Muscle layer of colon (tissue), 2 donors: ENCODE measurements around the gene CFAP92.

Source experiments
- H3K27ac ChIP-seq: one replicate; pipeline ENCODE4 v1.7.0; 2013; ENCODE audit warnings: low read depth, mild to moderate bottlenecking, low read length, moderate library complexity
- H3K27me3 ChIP-seq, 2 donors: one replicate each; pipeline ENCODE4 v1.7.0; 2013; ENCODE audit warnings: low read length in 2 of 2, mild to moderate bottlenecking in 2 of 2; ENCODE audit not compliant: insufficient read depth in 2 of 2, control insufficient read depth in 1 of 2
- H3K36me3 ChIP-seq: one replicate; pipeline ENCODE4 v1.7.0; 2013; ENCODE audit warnings: mild to moderate bottlenecking, low read length; ENCODE audit not compliant: insufficient read depth
- H3K4me1 ChIP-seq: one replicate; pipeline ENCODE4 v1.7.0; 2013; ENCODE audit warnings: mild to moderate bottlenecking, low read length; ENCODE audit not compliant: insufficient read depth
- H3K4me3 ChIP-seq, 2 donors: one replicate each; pipeline ENCODE4 v1.7.0; 2013; ENCODE audit warnings: low read length in 2 of 2, low read depth in 1 of 2, mild to moderate bottlenecking in 1 of 2, moderate library complexity in 1 of 2
- H3K9ac ChIP-seq: one replicate; pipeline ENCODE4 v1.7.0; 2013; ENCODE audit warnings: low read length
- H3K9me3 ChIP-seq: one replicate; pipeline ENCODE4 v1.7.0; 2013; ENCODE audit warnings: mild to moderate bottlenecking, low read length
- donor health status: abdominal sarcoma.
- donor health status: Adenocarcinoma of cecum.

Gene CFAP92

DNA sequence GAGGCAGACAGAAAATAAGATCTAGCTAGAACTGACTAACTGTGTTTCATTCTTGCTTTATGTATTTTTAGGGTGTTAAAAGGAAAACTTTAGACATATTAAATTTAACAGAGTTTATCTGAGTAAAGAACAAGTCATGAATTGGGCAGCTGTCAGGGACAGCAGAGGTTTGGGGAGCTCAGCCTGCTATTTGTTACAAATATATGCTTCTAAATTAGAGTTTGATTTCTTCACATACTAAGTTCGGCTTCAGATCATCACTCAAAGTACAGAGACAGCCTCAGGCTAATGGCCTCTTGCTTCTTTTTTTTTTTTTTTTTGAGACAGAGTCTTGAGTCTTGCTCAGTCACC lies 29.1 kb upstream of the CFAP92 start:
- Histone ChIP-seq H3K27me3 (no peaks in the 10 kb centered on the region), H3K4me3 (no peak overlapping the region), H3K9me3 (no peaks in the 10 kb centered on the region), H3K9ac (no peak overlapping the region), H3K4me1 (peaks cover 25% of the 10 kb centered on the region), H3K36me3 (no peaks in the 10 kb centered on the region), H3K27ac (no peak overlapping the region)

DNA sequence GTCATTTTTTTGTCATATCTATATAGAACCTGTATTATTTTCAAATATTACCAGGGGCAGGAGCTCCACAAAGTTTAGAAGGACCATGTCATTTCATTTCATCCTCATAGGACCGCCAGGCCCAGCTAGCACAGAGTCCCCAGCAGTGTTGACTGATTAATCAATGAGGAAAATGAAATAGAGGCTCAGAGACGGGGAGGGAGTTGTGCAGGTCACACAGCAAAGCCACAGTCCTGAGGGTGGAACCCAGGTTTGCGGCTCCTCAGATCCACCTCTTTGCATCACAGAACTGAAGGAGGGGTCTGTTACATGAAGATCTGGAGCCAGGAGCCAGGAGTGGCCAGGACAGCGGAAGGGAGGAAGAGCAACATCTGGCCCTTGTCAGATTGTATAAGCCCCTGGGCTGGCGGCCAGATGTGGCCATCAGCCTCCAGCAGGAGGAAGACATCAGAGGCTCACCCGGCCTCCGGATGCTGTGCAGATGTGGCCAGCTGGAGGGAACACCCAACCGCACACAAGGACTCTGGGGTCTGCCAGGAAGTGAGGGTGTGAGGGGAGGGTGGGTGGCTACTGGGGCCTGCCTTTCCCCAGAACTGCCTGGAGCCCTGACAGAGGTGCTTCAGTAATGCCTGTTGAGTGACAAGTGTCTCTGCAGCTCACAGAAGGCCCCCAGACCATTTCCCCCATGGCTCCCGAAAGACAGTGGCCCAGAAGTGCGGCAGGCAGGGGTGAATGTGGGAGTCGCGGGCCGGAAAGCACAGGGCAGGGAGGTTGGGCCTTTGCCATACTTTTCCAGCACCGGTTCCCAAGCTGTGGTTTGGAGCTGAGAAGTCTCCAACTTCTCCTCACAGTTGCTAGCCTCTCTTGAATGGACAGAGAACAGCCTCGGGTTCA lies 28.5 kb upstream of the CFAP92 start:
- H3K27ac ChIP-seq = no peak overlapping the region
- H3K27me3 ChIP-seq = no peaks in the 10 kb centered on the region
- peaks cover 27% of the 10 kb centered on the region for H3K4me1 ChIP-seq
- no peaks in the 10 kb centered on the region for H3K36me3 ChIP-seq
- no peak overlapping the region for H3K4me3 ChIP-seq
- H3K9ac ChIP-seq = no peak overlapping the region
- H3K9me3 ChIP-seq = no peaks in the 10 kb centered on the region

DNA sequence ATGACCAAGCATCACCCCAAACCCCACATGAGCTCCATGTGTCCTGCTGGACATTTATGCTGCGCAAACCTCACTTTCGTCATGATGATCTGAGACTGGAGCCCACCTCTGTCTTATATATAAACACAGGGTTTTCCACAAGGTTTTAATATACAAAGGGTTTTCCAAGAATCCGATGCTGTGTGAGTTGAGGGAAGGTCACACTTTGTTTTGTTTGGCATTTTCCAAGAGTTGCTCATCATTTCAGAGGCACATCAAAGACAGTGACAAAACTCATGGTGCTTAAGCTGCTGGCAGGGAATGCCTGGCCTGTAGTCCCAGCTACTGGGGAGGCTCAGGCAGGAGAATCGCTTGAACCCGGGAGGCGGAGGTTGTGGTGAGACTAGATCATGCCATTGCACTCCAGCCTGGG lies 27.3 kb upstream of the CFAP92 start:
- H3K36me3 ChIP-seq = no peaks in the 10 kb centered on the region
- no peak overlapping the region for H3K27ac ChIP-seq
- H3K9me3 ChIP-seq = no peaks in the 10 kb centered on the region
- H3K4me1 ChIP-seq = peaks cover 17% of the 10 kb centered on the region
- no peaks in the 10 kb centered on the region for H3K27me3 ChIP-seq
- no peak overlapping the region for H3K9ac ChIP-seq
- H3K4me3 ChIP-seq = no peak overlapping the region

- H3K27ac ChIP-seq = no peak overlapping the region
- no peaks in the 10 kb centered on the region for H3K27me3 ChIP-seq
- peaks cover 14% of the 10 kb centered on the region for H3K4me1 ChIP-seq
- no peaks in the 10 kb centered on the region for H3K36me3 ChIP-seq
- no peak overlapping the region for H3K9ac ChIP-seq
- no peak overlapping the region for H3K4me3 ChIP-seq
- H3K9me3 ChIP-seq = no peaks in the 10 kb centered on the region
Observed at GRCh38 chr3:129020691-129021090, 26.8 kb upstream of the CFAP92 start.

DNA sequence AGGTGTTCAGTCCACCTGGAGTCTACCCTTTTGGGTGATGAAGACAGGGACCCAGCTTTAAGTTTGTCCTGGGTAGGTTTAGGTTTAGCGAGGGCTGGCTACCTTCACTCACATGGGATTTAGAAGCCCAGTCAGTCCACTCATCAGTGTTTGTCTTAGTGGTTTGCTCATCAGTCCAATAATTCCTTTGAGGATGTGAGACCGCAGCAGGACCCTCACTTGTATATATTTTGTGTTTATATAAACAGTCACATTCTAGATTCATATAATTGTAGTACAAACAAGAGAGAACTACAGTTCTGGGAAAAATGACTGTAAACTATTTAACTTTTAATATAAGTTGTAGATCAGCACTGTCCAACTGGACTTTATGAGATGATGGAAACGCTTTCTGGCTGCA lies 25.4 kb upstream of the CFAP92 start:
- H3K9ac ChIP-seq = no peak overlapping the region
- H3K27ac ChIP-seq = no peak overlapping the region
- no peak overlapping the region for H3K4me3 ChIP-seq
- H3K9me3 ChIP-seq = no peaks in the 10 kb centered on the region
- peaks cover 13% of the 10 kb centered on the region for H3K4me1 ChIP-seq
- H3K27me3 ChIP-seq = no peaks in the 10 kb centered on the region
- H3K36me3 ChIP-seq = no peaks in the 10 kb centered on the region

DNA sequence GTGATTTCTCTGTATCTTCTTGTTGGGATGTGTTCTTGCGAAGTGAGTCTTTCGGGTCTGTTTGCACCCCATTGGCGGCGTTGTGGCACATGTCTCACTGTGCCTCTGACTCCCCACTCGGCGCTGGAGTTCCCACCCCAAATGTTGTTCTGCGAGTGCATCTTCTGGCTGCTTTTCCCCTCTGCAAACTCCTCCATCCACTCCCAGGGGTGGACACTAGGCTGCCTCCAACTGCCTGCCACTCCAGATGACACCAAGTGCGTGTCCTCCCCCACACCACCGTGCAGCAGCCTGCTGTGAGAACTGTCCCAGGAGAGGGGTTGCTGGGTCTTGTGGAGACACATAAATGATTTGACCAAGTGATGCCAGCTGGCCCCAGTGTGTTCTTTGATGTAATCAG lies 24.9 kb upstream of the CFAP92 start:
- Histone ChIP-seq H3K36me3 (no peaks in the 10 kb centered on the region), H3K27me3 (no peaks in the 10 kb centered on the region), H3K27ac (no peak overlapping the region), H3K4me1 (peaks cover 17% of the 10 kb centered on the region), H3K9me3 (no peaks in the 10 kb centered on the region), H3K4me3 (no peak overlapping the region), H3K9ac (no peak overlapping the region)

DNA sequence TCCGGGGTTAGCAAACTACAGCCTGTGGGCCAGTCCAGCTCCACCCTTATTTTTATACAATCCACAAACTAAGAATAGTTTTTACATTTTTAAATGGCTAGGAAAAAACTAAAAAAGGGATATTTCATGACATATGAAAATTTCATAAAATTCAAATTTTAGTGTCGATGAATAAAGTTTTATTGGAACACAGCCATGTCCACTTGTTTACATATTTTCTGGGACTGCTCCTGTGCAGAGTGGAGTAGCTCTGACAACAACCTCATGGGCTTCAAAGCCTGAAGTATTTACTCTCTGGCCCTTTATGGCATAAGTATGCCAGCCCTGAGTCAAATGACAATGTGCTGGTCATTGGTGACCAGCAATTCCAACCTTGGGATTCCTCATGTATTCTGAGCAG lies 24.4 kb upstream of the CFAP92 start:
- no peaks in the 10 kb centered on the region for H3K27me3 ChIP-seq
- H3K4me1 ChIP-seq = peaks cover 17% of the 10 kb centered on the region
- H3K9me3 ChIP-seq = no peaks in the 10 kb centered on the region
- no peak overlapping the region for H3K4me3 ChIP-seq
- H3K36me3 ChIP-seq = no peaks in the 10 kb centered on the region
- no peak overlapping the region for H3K9ac ChIP-seq
- H3K27ac ChIP-seq = no peak overlapping the region

GRCh38 chr3:129017484-129017899 lies 23.6 kb upstream of the CFAP92 start:
- no peaks in the 10 kb centered on the region for H3K36me3 ChIP-seq
- H3K27me3 ChIP-seq = no peaks in the 10 kb centered on the region
- peaks cover 17% of the 10 kb centered on the region for H3K4me1 ChIP-seq
- no peak overlapping the region for H3K27ac ChIP-seq
- no peaks in the 10 kb centered on the region for H3K9me3 ChIP-seq
- H3K9ac ChIP-seq = no peak overlapping the region
- H3K4me3 ChIP-seq = no peak overlapping the region

GRCh38 chr3:129016720-129017483 lies 23.0 kb upstream of the CFAP92 start:
- Histone ChIP-seq H3K27me3 (no peaks in the 10 kb centered on the region), H3K27ac (no peak overlapping the region), H3K4me1 (peaks cover 17% of the 10 kb centered on the region), H3K4me3 (no peak overlapping the region), H3K9ac (no peak overlapping the region), H3K36me3 (no peaks in the 10 kb centered on the region), H3K9me3 (no peaks in the 10 kb centered on the region)

DNA sequence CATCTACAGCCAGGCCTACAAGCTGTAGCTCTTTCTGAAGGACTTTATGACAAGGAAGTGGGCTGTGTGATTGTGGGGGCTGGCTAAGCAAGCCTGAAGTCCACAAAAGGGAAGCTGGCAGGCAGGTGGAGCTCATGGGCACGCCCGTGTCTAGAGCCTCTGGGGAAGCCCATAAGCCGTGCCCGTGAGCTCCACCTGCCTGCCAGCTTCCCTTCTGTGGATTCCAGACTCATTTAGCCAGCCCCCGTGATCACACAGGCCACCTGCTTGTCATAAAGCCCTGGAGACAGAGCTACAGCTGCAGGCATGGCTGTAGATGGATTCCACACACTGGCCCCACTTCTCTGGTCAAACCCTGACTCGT lies 22.5 kb upstream of the CFAP92 start:
- Histone ChIP-seq H3K27ac (no peak overlapping the region), H3K27me3 (no peaks in the 10 kb centered on the region), H3K4me3 (no peak overlapping the region), H3K36me3 (no peaks in the 10 kb centered on the region), H3K9ac (no peak overlapping the region), H3K4me1 (peaks cover 17% of the 10 kb centered on the region), H3K9me3 (no peaks in the 10 kb centered on the region)

DNA sequence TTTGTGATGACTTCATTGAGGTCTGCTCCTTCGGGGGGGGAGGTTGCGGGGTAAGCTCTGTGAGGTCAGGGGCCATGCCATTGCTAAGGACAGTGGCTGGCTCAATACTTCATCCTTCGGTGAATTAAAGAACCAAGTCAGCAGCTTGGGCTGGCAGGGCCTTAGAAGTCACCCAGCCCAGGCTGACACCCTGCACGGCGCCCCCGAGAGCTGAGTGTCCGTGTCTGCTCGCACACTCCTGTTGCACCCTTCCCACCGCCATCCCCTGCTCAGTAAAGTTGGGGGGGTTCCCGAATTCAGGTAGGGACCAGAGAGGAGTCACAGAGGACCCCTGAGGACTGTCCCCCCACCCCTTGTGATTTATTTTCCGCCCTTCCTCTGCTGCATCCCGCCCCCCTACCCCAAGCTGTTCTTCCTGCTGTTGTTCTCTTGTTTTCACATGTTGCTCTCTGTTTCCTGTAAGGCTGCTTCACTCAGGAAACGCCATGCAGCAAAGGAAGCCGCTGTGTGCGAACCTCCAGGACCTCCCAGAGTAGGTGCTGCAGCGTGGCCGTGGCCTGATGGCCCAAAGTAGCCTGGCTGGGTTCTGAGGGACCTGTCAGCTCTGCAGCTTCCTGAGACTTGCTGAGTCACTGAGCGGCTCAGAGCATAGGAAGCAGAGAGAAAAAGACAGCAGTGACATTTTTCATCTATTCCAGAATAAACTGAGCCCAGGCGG lies 21.7 kb upstream of the CFAP92 start:
- no peak overlapping the region for H3K4me3 ChIP-seq
- H3K27ac ChIP-seq = no peak overlapping the region
- no peaks in the 10 kb centered on the region for H3K36me3 ChIP-seq

More for the DNA sequence above, 21.7 kb upstream of the CFAP92 start:
- no peak overlapping the region for H3K9ac ChIP-seq
- peaks cover 17% of the 10 kb centered on the region for H3K4me1 ChIP-seq
- H3K9me3 ChIP-seq = no peaks in the 10 kb centered on the region
- no peaks in the 10 kb centered on the region for H3K27me3 ChIP-seq
